K562 (cell line): ENCODE data around the gene TFAP2B. TPM values are rescaled to one million over a fixed set of nuclear protein-coding genes. Genes with fewer than 3 reads are reported as not detected.

Experiments used
- ATAC-seq: fragments of 200-7000 bp; cut with Tn5 transposase; 3 replicates; pipeline ENCODE4 v1.9.1; 2020; ENCODE audit warnings: moderate library complexity
- BruUV-seq: library from RNA; stranded (reverse); fragments of 400-500 nt; replicated peaks from 2 replicates; lab custom pipeline; 2021; lab: Mats Ljungman, UMichigan
- CTCF ChIA-PET: fragments of 300-600 bp; formaldehyde crosslinking; extraction: SDS; loops from one replicate; lab custom pipeline; 2021; ENCODE audit warnings: low intra/inter-chr PET ratio; lab: Yijun Ruan, JAX
- POLR2A ChIA-PET: fragments of 300-600, 350-650 bp; sonication (Branson Sonifier 250); formaldehyde crosslinking; extraction: SDS; loops from one replicate; lab custom pipeline; 2021; ENCODE audit warnings: antibody characterized with exemption, inconsistent platforms; lab: Yijun Ruan, JAX
- DNase-seq, 4 experiments: peaks; one replicate each; pipeline versions ENCODE4 v3.0.0 to v3.0.0-alpha.2; 2011 to 2018; ENCODE audit warnings: low spot score in 3 of 4, mixed read lengths in 3 of 4; ENCODE audit errors: extremely low read depth in 1 of 4
- FAIRE-seq: peaks from 2 replicates; lab custom pipeline; 2011; peaks lifted over from hg19 to GRCh38; lab: Jason Lieb, UNC
- H2AFZ ChIP-seq: 2 replicates; pipeline ENCODE4 v1.6.0; 2011; ENCODE audit warnings: low read depth, low read length, control low read depth, inconsistent platforms
- H3K27ac ChIP-seq: fragments of 200-600 bp; 3 replicates; pipeline ENCODE4 v1.8.0; 2011; ENCODE audit warnings: low read depth, mild to moderate bottlenecking, control low read depth, inconsistent platforms, low read length, moderate library complexity, mixed read lengths; ENCODE audit errors: extremely low read depth
- H3K27me3 ChIP-seq, 2 experiments: fragments of 300-600 bp in 1 of 2; 2 replicates in 1 of 2; 3 replicates in 1 of 2; pipeline versions ENCODE4 v1.6.0 to v1.8.0; 2011; ENCODE audit warnings: inconsistent platforms in 2 of 2, low read length in 2 of 2, mild to moderate bottlenecking in 1 of 2, mixed read lengths in 1 of 2, moderate library complexity in 1 of 2; ENCODE audit not compliant: control insufficient read depth in 2 of 2, insufficient read depth in 2 of 2
- H3K36me3 ChIP-seq: fragments of 300-600 bp; 3 replicates; pipeline ENCODE4 v1.8.0; 2011; ENCODE audit warnings: mild to moderate bottlenecking, low read length, inconsistent platforms; ENCODE audit not compliant: control insufficient read depth, insufficient read depth
- H3K4me1 ChIP-seq, 2 experiments: fragments of 200-600 bp in 1 of 2; replicated peaks in 1 of 2; 2 replicates in 1 of 2; 3 replicates in 1 of 2; pipeline versions ENCODE4 v1.5.1 to v1.8.0; 2011; ENCODE audit warnings: inconsistent platforms in 2 of 2, low read length in 2 of 2, mild to moderate bottlenecking in 1 of 2, mixed read lengths in 1 of 2, moderate library complexity in 1 of 2; ENCODE audit not compliant: control insufficient read depth in 2 of 2, insufficient read depth in 2 of 2
- H3K4me2 ChIP-seq: 2 replicates; pipeline ENCODE4 v1.6.1; 2011; ENCODE audit warnings: low read length, control low read depth, inconsistent platforms, mixed read lengths; ENCODE audit not compliant: insufficient read depth
- H3K4me3 ChIP-seq: fragments of 200-600 bp; sonication (generic), shearing (Covaris generic); 2 replicates; pipeline ENCODE4 v1.5.1; 2016; ENCODE audit warnings: control low read depth, inconsistent platforms
- H3K79me2 ChIP-seq: fragments of 200-600 bp; 3 replicates; pipeline ENCODE4 v1.8.0; 2011; ENCODE audit warnings: low read length, inconsistent platforms; ENCODE audit not compliant: control insufficient read depth, insufficient read depth
- H3K9ac ChIP-seq, 2 experiments: 2 replicates each; pipeline versions ENCODE4 v1.6.0 to v1.6.1; 2011; ENCODE audit warnings: low read depth in 2 of 2, low read length in 2 of 2, control low read depth in 1 of 2, inconsistent platforms in 1 of 2, mild to moderate bottlenecking in 1 of 2, mixed read lengths in 1 of 2; ENCODE audit not compliant: insufficient read depth in 1 of 2
- H3K9me1 ChIP-seq: one replicate; pipeline ENCODE4 v1.6.0; 2011; ENCODE audit warnings: inconsistent platforms, mild to moderate bottlenecking, low read length, moderate library complexity; ENCODE audit not compliant: control insufficient read depth, insufficient read depth
- H3K9me3 ChIP-seq: replicated peaks from 2 replicates; pipeline ENCODE4 v1.5.1; 2011; ENCODE audit warnings: low read depth, low read length, inconsistent platforms; ENCODE audit not compliant: control insufficient read depth, insufficient read depth
- H4K20me1 ChIP-seq: replicated peaks from 2 replicates; pipeline ENCODE4 v1.6.1; 2011; ENCODE audit warnings: low read length, inconsistent platforms, mixed read lengths; ENCODE audit not compliant: control insufficient read depth, insufficient read depth
- ADNP ChIP-seq: fragments of 200-800 bp; sonication (Bioruptor generic); IDR thresholded peaks from 2 replicates; pipeline ENCODE4 v1.6.1; 2016; ENCODE audit warnings: missing genetic modification characterization, missing compliant biosample characterization
- CBFA2T3 ChIP-seq: fragments of 450-650 bp; IDR thresholded peaks from 2 replicates; pipeline ENCODE4 v1.6.1; 2017
- CREB1 ChIP-seq, 2 experiments: sonication (generic) in 1 of 2; formaldehyde crosslinking in 1 of 2; IDR thresholded peaks; 2 replicates each; pipeline versions ENCODE4 v1.6.1 to v1.8.0; 2012 to 2022; ENCODE audit warnings: inconsistent platforms in 1 of 2, mild to moderate bottlenecking in 1 of 2, missing genetic modification reagents in 1 of 2, moderate library complexity in 1 of 2
- CTCF ChIP-seq, 3 experiments: IDR thresholded peaks in 2 of 3; conservative IDR thresholded peaks in 1 of 3; 2 replicates each; pipeline ENCODE4 v1.5.1; 2011 to 2012; ENCODE audit warnings: low read length in 3 of 3, mild to moderate bottlenecking in 3 of 3, control low read depth in 2 of 3, improper control_type of control experiment in 1 of 3, inconsistent platforms in 1 of 3, low read depth in 1 of 3, mixed read lengths in 1 of 3, moderate library complexity in 1 of 3; ENCODE audit not compliant: insufficient read depth in 2 of 3
- DIDO1 ChIP-seq: fragments of 450-650 bp; IDR thresholded peaks from 2 replicates; pipeline ENCODE4 v1.6.1; 2016; ENCODE audit warnings: low read depth, missing biosample characterization, missing genetic modification characterization
- HNRNPLL ChIP-seq: fragments of 200-400 bp; formaldehyde crosslinking; IDR thresholded peaks from 2 replicates; pipeline ENCODE4 v1.6.1; 2017; ENCODE audit warnings: low read length, low read depth, mild to moderate bottlenecking; ENCODE audit not compliant: poor library complexity, severe bottlenecking
- HSF4 ChIP-seq: fragments of 250-450 bp; sonication (Bioruptor Pico); IDR thresholded peaks from 2 replicates; pipeline ENCODE4 v2.1.2; 2022; ENCODE audit warnings: mild to moderate bottlenecking, moderate library complexity, borderline replicate concordance
- MCM3 ChIP-seq: fragments of 450-650 bp; IDR thresholded peaks from 2 replicates; pipeline ENCODE4 v1.6.1; 2016
- MCM7 ChIP-seq, 2 experiments: fragments of 450-650 bp; IDR thresholded peaks; 2 replicates each; pipeline ENCODE4 v1.6.1; 2016 to 2018
- MXD1 ChIP-seq: fragments of 250-450 bp; sonication (Bioruptor Pico); IDR thresholded peaks from 2 replicates; pipeline ENCODE4 v1.8.0; 2021; ENCODE audit warnings: borderline replicate concordance, mild to moderate bottlenecking, moderate library complexity; ENCODE audit not compliant: poor library complexity, severe bottlenecking
- NBN ChIP-seq: fragments of 450-650 bp; IDR thresholded peaks from 2 replicates; pipeline ENCODE4 v1.6.1; 2016; ENCODE audit warnings: low read depth, mild to moderate bottlenecking
- POLR2AphosphoS5 ChIP-seq: IDR thresholded peaks from 2 replicates; pipeline ENCODE4 v1.6.1; 2011; ENCODE audit warnings: mild to moderate bottlenecking, low read depth, low read length, moderate library complexity; ENCODE audit not compliant: control insufficient read depth, insufficient read depth
- TARDBP ChIP-seq: fragments of 450-650 bp; IDR thresholded peaks from 2 replicates; pipeline ENCODE4 v1.6.1; 2016
- ZBTB17 ChIP-seq: fragments of 450-650 bp; formaldehyde crosslinking; IDR thresholded peaks from 2 replicates; pipeline ENCODE4 v1.4.0; 2020; ENCODE audit warnings: mild to moderate bottlenecking
- ZNF766 ChIP-seq: fragments of 200-800 bp; sonication (Bioruptor generic); conservative IDR thresholded peaks from 2 replicates; pipeline ENCODE4 v1.6.1; 2016; ENCODE audit warnings: missing genetic modification characterization, missing compliant biosample characterization
- ZNF780A ChIP-seq: fragments of 250-450 bp; sonication (Bioruptor Pico); IDR thresholded peaks from 2 replicates; pipeline ENCODE4 v1.5.0; 2021; ENCODE audit warnings: mild to moderate bottlenecking
- WGBS: fragments of 100-300 bp; shearing (Covaris generic); methylation state at CpG from one replicate; pipeline ENCODE4 v1.1.6; 2016; ENCODE audit warnings: low coverage, mixed read lengths; ENCODE audit not compliant: insufficient coverage; ENCODE audit errors: missing lambda C conversion rate; 5-methylcytosine and 5-hydroxymethylcytosine counted together
- in situ Hi-C: fragments of 300-500 bp; cut with MboI; formaldehyde crosslinking; loops from 4 replicates; pipeline ENCODE4 v1.15.0; 2018; ENCODE audit warnings: inconsistent platforms, mixed read lengths
- intact Hi-C: fragments of 100-400 bp; cut with micrococcal nuclease; formaldehyde crosslinking; loops from 2 replicates; pipeline ENCODE4 v1.14.2; 2022
- polyA plus RNA-seq, 8 experiments: library from polyadenylated mRNA; depleted of rRNA in 4 of 8; stranded (reverse) in 5 of 8; unstranded in 3 of 8; fragments of >200 nt; fragmentation: Nextera tagmentation in 2 of 8; fragmentation: Illumina TruSeq in 1 of 8; extraction: Ambion mirVana in 2 of 8; extraction: Trizol in 1 of 8; gene quantifications; 2 replicates each; pipeline versions ENCODE4 v1.2.1 to v1.2.3, GENCODE V29; 2011 to 2014; ENCODE audit warnings: inconsistent platforms in 1 of 8, missing spikeins in 1 of 8
- total RNA-seq, 7 experiments: library from RNA; depleted of rRNA in 6 of 7; stranded (reverse); fragments of >200 nt in 6 of 7; fragmentation: Illumina TruSeq in 2 of 7; extraction: Trizol in 2 of 7; gene quantifications; 2 replicates each; pipeline versions ENCODE4 v1.2.1 to v1.2.3, GENCODE V29; 2011 to 2021; ENCODE audit warnings: low replicate concordance in 1 of 7

The TFAP2B gene
- total and polyA plus RNA-seq, 9 of the 15 experiments (the other 6 are each of a cell fraction or from before 2014, with no cell fraction given): not detected

- Histone ChIP-seq H3K27me3 (no peaks in the 10 kb centered on the region), H3K9ac (no peak overlapping the region), H3K4me2 (no peak overlapping the region; the same call in 1 of the 2 replicates), H3K27ac (no peak overlapping the region), H3K36me3 (no peaks in the 10 kb centered on the region), H3K4me3 (no peak overlapping the region), H3K9me1 (no peaks in the 10 kb centered on the region), H2AFZ (peak overlapping the region; percentile 82), H3K4me1 (peaks cover 6 to 12% of the 10 kb centered on the region in 2 experiments; a peak in 4 of 5 replicates), H3K79me2 (no peaks in the 10 kb centered on the region), H3K9me3 (0 out of 2 replicates have a peak, but pooled peaks cover 3% of the 10 kb centered on the region), H4K20me1 (no peaks in the 10 kb centered on the region)
- DNase-seq: no peak
- 69% methylated on average over 5 of the region's 5 CpGs for WGBS
- CTCF ChIA-PET: no interaction called here
- no TSS peak for BruUV-seq
- TF ChIP-seq POLR2AphosphoS5 (no peak), ZBTB17 (CRISPR knock-in tag) (no peak), MCM3 (no peak), CREB1 (IDR thresholded peaks at IDR 0.05) (no peak), CREB1 (CRISPR knock-in tag; IDR thresholded peaks at IDR 0.05) (no peak), HSF4 (CRISPR knock-in tag) (no peak), MCM7 (IDR thresholded peaks at IDR 0.05) (no peak), TARDBP (no peak), MXD1 (CRISPR knock-in tag) (no peak), CTCF (IDR thresholded peaks at IDR 0.05 in 2 of 3, conservative IDR thresholded peaks at IDR 0.05 in 1 of 3; ENCODE audit: insufficient read depth in 2 of 3, low read depth in 1 of 3, low read length in 3 of 3) (no peak), ADNP (no peak), ZNF766 (CRISPR knock-in tag) (no peak), ZNF780A (CRISPR knock-in tag) (no peak), NBN (no peak), CBFA2T3 (no peak), HNRNPLL (no peak), DIDO1 (no peak)
- intact Hi-C loops: no loop called here
- no peak for ATAC-seq
- FAIRE-seq: no peak
- POLR2A ChIA-PET: interaction anchor here (1.4 kb wide), 1 partner anchor 10 kb away, joined by 4 read pairs; no protein-coding TSS in a partner anchor
- in situ Hi-C loops: loop anchor here (25.0 kb wide), 2 partner anchors 716 to 1191 kb away; no protein-coding TSS in a partner anchor
These were observed 2.2 kb downstream of the TFAP2B start for GRCh38 chr6:50820869-50821264.
